Measurements from ENCODE around the gene CBLB. TPM values are rescaled to one million over a fixed set of nuclear protein-coding genes. Genes with fewer than 3 reads are reported as not detected.
A peak's percentile ranks its signal among the peaks of the same experiment; 100 is the strongest.

CBLB gene
- total RNA-seq, 1 experiment from 2014 or later, result 23.9 TPM

DNA sequence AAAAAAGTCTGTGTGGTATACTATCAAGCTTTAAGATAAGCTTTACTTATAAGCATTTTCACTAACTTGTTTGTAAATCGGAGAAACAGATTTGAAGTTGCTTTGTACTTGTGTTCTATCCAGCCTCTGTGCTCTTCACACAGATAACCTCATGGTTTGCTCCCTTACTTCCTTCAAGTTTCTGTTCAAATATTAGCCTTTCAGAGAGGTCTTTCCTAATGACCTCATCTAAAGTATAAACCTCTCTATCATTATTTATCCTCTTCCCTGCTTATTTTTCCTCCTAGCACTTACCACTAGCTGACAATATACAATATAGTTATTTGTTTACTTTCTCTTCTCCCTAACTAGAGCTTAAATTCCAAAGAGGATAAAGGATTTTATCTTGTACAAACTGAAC is 180.0 kb downstream of the CBLB start:
- Histone ChIP-seq H3K9me2 (replicated peaks; ENCODE audit: low read length) (no peaks in the 10 kb centered on the region), H3K9ac (ENCODE audit: low read length) (no peak overlapping the region), H4K20me1 (ENCODE audit: low read length) (no peaks in the 10 kb centered on the region), H3K9me3 (ENCODE audit: low read length) (no peaks in the 10 kb centered on the region), H3K4me3 (ENCODE audit: low read length) (no peak overlapping the region), H3K27ac (ENCODE audit: low read length) (no peak overlapping the region), H3K27me3 (ENCODE audit: low read length) (no peaks in the 10 kb centered on the region), H3K4me1 (ENCODE audit: insufficient read depth, low read length) (no peaks in the 10 kb centered on the region), H3K79me2 (ENCODE audit: low read length) (no peaks in the 10 kb centered on the region), H3K4me2 (ENCODE audit: low read length) (no peak overlapping the region), H3K36me3 (ENCODE audit: low read depth, low read length) (0 out of 2 replicates have a peak, but pooled peaks cover 4% of the 10 kb centered on the region), H2AFZ (ENCODE audit: low read length) (no peak overlapping the region), H3F3A (ENCODE audit: low read length, unreplicated experiment) (no peaks in the 10 kb centered on the region)
- ATAC-seq, result peak; percentile 45; the same call in 1 of the 2 replicates
- BruUV-seq (replicated peaks), result no TSS peak
- intact Hi-C loops (cut with micrococcal nuclease), result loop anchor here (5.0 to 10.0 kb wide), 6 partner anchors 178 to 1428 kb away; partner anchors contain the start of gene CBLB
- ChIA-PET CTCF (no interaction called here), POLR2A (ENCODE audit: unreplicated experiment) (interaction anchor here (0.6 kb wide), 1 partner anchor 136 kb away, joined by 6 read pairs; no protein-coding TSS in a partner anchor)
- TF ChIP-seq EZH2 (IDR thresholded peaks at IDR 0.05; ENCODE audit: low read length, unreplicated experiment), result no peak
- no peak for TF ChIP-seq EZH2phosphoT487 (IDR thresholded peaks at IDR 0.05; ENCODE audit: borderline replicate concordance, low read length)
- TF ChIP-seq, protein P1, sequence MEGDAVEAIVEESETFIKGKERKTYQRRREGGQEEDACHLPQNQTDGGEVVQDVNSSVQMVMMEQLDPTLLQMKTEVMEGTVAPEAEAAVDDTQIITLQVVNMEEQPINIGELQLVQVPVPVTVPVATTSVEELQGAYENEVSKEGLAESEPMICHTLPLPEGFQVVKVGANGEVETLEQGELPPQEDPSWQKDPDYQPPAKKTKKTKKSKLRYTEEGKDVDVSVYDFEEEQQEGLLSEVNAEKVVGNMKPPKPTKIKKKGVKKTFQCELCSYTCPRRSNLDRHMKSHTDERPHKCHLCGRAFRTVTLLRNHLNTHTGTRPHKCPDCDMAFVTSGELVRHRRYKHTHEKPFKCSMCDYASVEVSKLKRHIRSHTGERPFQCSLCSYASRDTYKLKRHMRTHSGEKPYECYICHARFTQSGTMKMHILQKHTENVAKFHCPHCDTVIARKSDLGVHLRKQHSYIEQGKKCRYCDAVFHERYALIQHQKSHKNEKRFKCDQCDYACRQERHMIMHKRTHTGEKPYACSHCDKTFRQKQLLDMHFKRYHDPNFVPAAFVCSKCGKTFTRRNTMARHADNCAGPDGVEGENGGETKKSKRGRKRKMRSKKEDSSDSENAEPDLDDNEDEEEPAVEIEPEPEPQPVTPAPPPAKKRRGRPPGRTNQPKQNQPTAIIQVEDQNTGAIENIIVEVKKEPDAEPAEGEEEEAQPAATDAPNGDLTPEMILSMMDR (conservative IDR thresholded peaks at IDR 0.05; ENCODE audit: low read depth, low read length), result no peak
- DNase-seq, result no peak

DNA sequence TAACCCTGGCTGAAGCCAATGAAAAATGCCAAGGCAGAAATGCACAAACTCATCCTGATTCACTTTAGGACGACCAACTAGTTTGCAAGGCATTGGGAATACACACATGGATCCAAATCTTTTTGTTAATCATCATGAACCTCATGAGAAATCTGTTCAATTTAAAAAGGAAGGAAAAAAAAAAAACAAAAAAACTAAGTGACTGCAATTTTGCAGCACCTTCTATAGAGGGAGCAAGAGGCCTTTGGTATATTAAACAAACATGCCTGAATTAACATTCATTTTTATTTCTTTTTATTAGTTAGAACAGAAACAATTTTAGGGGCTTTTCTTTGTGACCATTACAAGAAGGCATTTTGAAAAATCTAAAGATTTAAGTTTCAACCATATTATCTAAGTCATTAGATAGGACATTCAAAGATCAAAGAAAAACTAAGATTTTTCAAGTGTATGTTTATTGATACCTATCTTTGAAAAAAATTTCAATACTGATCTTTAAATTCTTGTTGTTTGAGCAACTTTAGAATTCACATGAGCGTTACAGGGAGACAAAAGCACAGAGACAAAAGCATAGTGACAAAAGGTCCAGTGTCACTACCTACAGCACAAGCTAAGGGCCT is 182.4 kb downstream of the CBLB start:
- Histone ChIP-seq H3K9me3 (ENCODE audit: low read length) (no peaks in the 10 kb centered on the region), H3F3A (ENCODE audit: low read length, unreplicated experiment) (no peaks in the 10 kb centered on the region), H3K4me1 (ENCODE audit: insufficient read depth, low read length) (no peaks in the 10 kb centered on the region), H2AFZ (ENCODE audit: low read length) (no peak overlapping the region), H3K79me2 (ENCODE audit: low read length) (no peaks in the 10 kb centered on the region), H3K36me3 (ENCODE audit: low read depth, low read length) (no peaks in the 10 kb centered on the region), H3K4me3 (ENCODE audit: low read length) (no peak overlapping the region), H3K27ac (ENCODE audit: low read length) (no peak overlapping the region), H4K20me1 (ENCODE audit: low read length) (no peaks in the 10 kb centered on the region), H3K9me2 (replicated peaks; ENCODE audit: low read length) (no peaks in the 10 kb centered on the region), H3K4me2 (ENCODE audit: low read length) (no peak overlapping the region), H3K27me3 (ENCODE audit: low read length) (no peaks in the 10 kb centered on the region), H3K9ac (ENCODE audit: low read length) (no peak overlapping the region)
- POLR2A ChIA-PET (ENCODE audit: unreplicated experiment), result no interaction called here
- intact Hi-C loops (cut with micrococcal nuclease), result loop anchor here (1.0 to 10.0 kb wide), 8 partner anchors 181 to 1431 kb away; partner anchors contain the start of gene CBLB
- DNase-seq, result peak; percentile 59
- CTCF ChIA-PET, result no interaction called here
- BruUV-seq (replicated peaks), result no TSS peak
- ATAC-seq, result no peak
- TF ChIP-seq, protein P1 (conservative IDR thresholded peaks at IDR 0.05; ENCODE audit: low read depth, low read length), result peak; percentile 93
- TF ChIP-seq EZH2phosphoT487 (IDR thresholded peaks at IDR 0.05; ENCODE audit: borderline replicate concordance, low read length) (no peak), EZH2 (IDR thresholded peaks at IDR 0.05; ENCODE audit: low read length, unreplicated experiment) (no peak)

DNA sequence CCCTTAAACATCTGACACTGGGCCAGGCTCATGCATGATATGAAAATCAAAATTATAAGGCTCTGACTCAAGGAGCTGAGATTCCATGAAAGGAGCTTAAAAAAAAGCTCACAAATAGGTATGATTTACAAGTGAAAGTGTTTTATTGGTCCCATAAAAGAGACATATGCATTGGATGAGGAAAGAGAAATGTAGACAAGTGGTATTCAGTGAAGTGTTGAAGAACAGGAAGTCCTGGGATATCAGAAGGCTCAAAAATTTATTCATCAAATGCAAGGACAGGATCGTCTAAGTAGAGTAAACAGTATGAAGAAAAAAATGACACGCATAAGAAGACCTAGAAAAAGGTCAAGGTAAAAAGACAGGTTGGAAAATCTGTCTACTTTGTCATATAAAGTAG is 188.9 kb downstream of the CBLB start:
- Histone ChIP-seq H3K9ac (ENCODE audit: low read length) (no peak overlapping the region), H3K27me3 (ENCODE audit: low read length) (no peaks in the 10 kb centered on the region), H3K4me2 (ENCODE audit: low read length) (no peak overlapping the region), H3K4me3 (ENCODE audit: low read length) (no peak overlapping the region), H3K9me2 (replicated peaks; ENCODE audit: low read length) (no peaks in the 10 kb centered on the region), H3F3A (ENCODE audit: low read length, unreplicated experiment) (no peaks in the 10 kb centered on the region), H3K79me2 (ENCODE audit: low read length) (no peaks in the 10 kb centered on the region), H3K9me3 (ENCODE audit: low read length) (no peaks in the 10 kb centered on the region), H3K36me3 (ENCODE audit: low read depth, low read length) (0 out of 2 replicates have a peak, but pooled peaks cover 4% of the 10 kb centered on the region), H4K20me1 (ENCODE audit: low read length) (no peaks in the 10 kb centered on the region), H2AFZ (ENCODE audit: low read length) (no peak overlapping the region), H3K27ac (ENCODE audit: low read length) (no peak overlapping the region), H3K4me1 (ENCODE audit: insufficient read depth, low read length) (no peaks in the 10 kb centered on the region)
- no peak for DNase-seq
- no peak for ATAC-seq
- ChIA-PET CTCF (no interaction called here), POLR2A (ENCODE audit: unreplicated experiment) (interaction anchor here (0.7 kb wide), 2 partner anchors 310 to 923 kb away, joined by 5 read pairs; no protein-coding TSS in a partner anchor)
- TF ChIP-seq EZH2 (IDR thresholded peaks at IDR 0.05; ENCODE audit: low read length, unreplicated experiment) (no peak), EZH2phosphoT487 (IDR thresholded peaks at IDR 0.05; ENCODE audit: borderline replicate concordance, low read length) (no peak)
- TF ChIP-seq, protein P1 (conservative IDR thresholded peaks at IDR 0.05; ENCODE audit: low read depth, low read length), result no peak
- intact Hi-C loops (cut with micrococcal nuclease), result loop anchor here (10.0 kb wide), 2 partner anchors 285 to 655 kb away; no protein-coding TSS in a partner anchor
- no TSS peak for BruUV-seq (replicated peaks)

Data from PC-3 (cell line).